ENCODE measurements around the gene C1orf167.
"Not testable (repeated sequence)": the region's sequence is repeated elsewhere in the genome, so short reads cannot be mapped to it uniquely, and the experiment has no call there.

Gene C1orf167

GRCh38 chr1:11803924-11804665 lies 42.1 kb downstream of the C1orf167 start:
- not testable (repeated sequence) for DNase-seq

DNA sequence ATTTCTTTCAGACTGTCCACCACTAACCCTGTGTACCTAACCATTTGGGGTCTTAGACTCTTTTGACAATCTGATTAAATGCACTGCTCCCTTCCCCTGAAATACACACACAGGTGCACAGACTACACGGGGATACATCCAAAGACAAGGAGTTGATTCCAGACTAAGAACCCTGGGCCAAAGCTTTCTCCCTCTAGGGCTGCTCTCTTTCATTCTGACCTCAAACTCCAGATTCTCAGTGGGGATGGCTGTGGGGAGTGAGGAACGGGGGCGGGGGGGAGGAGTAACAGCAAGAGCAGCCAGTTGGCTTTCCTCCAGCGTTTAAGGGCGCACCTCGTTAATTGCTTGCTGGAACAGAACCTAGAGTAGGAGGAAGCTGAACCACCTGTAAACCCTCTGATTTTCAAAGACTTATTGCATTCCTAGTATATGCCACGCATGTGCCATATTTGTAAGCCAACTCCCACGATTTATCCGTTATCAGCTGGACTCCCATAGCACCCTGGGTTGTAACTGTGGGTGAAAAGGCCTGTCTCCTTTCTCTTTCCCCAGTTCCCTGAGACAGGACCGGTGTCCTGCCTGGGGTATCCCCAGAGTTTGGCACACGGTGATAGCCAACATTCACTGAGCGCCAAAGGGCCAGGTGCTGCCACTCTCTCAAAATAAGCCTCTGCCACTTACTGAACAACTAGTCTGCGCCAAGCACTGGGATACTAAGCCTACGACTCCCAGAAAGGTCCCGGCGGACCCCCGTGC lies 42.9 kb downstream of the C1orf167 start:
- peak; percentile 5 to 46 (median 30) for DNase-seq

GRCh38 chr1:11805422-11806306 lies 43.7 kb downstream of the C1orf167 start, which contains the start of the genes CLCN6 and MTHFR:
CLCN6 (plus strand) TSS chr1:11806191; CDS start chr1:11806263, 72 bp downstream.
MTHFR (minus strand) TSS chr1:11805964; CDS start chr1:11803116, 2,848 bp downstream.
- DNase-seq = peak; percentile 95 to 98 (median 96)

DNA sequence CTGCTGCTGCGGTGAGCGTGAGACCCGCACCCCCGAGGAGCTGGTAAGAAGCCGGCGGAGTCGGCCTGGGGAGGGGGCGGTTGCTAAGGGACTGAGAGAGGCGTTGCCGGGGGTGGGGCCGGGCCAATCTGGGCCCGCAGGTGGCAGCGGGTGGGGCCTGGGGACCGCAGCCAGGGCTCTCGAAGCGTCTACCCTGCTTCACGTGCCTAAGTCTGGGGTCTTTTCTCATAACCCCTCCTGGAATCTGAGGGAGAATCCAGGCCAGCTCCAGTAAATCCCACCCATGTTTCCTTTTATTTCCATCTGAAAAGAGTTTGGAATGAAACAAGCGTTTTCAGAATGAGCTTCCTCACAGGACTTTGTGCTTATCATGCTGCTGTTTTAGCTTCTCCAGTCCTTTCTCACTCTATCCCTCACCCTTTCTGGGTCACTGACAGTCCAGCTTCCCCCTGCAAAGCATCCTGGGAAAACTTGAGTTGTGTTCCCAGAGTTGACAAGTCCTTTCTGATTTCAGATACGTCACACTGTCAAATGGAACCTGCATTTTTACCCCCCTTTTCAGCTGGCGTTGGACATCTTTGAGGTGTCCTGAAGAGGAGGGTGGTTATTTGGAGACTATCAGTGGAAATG lies 44.4 kb downstream of the C1orf167 start:
- peak in 1 of 6 experiments; percentile 25 for DNase-seq

DNA sequence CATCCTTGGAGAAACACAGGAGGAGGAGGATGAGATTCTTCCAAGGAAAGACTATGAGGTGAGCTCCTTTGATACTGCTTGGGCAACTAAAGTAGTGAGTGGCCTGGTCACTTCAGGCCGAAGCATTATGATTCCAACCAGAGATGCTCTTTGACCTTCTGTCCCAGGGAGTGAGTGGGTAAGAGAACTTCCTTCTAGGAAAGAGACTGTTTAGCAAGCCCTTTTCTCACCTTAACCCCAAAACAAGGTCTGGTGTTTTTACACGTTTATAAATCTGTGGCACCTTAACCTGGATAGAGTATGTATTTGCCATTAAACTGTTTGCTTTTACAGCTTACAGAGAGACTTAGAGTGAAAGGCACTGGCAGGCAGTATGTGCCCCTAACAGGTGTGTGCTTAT lies 45.1 kb downstream of the C1orf167 start:
- DNase-seq = no peak

- no peak for DNase-seq
These were observed 51.0 kb downstream of the C1orf167 start for GRCh38 chr1:11813021-11813420.

DNA sequence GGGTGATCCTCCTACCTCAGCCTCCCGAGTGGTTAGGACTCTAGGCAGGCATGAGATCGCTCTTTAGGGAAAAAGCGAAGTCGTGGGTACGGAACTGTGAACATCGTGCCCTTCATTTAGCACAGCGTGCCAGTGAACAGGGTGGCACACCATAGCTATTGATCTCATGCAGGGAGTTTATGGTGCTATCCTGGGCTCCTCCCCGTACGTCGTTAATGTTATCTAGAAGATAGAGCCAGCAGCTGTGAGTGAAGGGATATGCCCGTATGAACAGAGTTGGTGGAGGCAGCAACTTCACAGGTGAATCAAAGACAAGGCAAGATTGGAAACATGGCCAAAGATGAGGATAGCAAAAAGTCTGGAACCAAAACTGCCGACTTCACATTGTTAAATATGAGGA lies 55.2 kb downstream of the C1orf167 start:
- no peak for DNase-seq

DNA sequence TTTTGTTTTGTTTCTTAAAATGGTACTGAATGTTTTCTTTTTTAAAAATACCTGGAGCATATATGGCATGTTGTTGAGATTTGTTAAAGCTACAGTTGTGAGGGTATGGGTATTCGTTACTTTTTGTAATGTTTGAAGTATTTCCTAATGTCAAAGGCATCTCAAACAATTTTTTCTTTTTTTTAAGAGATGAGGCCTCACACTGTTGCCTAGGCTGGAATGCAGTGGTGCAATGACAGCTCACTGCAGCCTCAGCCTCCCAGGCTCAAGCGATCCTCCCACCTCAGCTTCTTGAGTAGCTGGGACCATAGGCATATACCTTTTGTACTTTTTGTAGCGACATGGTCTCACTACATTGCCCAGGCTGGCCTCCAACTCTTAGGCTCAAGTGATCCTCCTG lies 60.1 kb downstream of the C1orf167 start:
- DNase-seq = no peak

DNA sequence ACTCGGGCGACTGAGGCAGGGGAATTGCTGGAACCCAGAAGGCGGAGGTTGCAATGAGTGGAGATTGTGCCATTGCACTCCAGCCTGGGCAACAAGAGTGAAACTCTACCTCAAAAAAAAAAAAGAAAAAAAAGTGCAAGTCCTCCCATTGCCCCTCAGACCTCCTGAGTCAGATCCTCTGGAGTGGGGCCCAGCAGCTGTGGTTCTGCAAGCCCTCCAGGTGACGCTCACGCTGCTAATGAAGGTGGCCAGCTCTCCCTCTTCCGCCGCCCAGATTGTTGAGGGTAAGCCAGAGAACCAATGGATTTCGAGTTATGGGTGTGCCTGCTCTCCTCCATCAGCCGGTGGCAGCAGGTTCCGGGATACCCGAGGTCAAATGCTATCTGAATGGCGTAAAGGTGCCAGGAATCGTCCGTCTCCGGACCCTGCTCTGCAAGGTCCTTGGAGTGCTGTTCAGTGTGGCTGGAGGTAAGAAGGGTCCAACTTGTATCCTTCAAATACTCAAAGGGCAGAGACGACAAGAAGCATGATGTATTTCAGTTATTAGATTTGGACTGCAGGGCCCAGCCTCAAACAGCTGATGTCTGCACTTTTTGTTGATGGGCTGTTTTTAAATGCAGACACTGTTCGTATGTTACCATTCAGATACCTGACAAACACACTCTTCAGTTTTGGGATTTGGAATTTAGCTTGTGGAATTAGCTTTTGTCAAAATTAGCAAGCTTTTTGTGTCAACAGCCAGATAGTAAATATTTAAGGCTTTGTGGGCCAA lies 61.6 kb downstream of the C1orf167 start:
- DNase-seq = no peak

- no peak for DNase-seq
These were observed 63.1 kb downstream of the C1orf167 start for GRCh38 chr1:11825131-11825530.

DNA sequence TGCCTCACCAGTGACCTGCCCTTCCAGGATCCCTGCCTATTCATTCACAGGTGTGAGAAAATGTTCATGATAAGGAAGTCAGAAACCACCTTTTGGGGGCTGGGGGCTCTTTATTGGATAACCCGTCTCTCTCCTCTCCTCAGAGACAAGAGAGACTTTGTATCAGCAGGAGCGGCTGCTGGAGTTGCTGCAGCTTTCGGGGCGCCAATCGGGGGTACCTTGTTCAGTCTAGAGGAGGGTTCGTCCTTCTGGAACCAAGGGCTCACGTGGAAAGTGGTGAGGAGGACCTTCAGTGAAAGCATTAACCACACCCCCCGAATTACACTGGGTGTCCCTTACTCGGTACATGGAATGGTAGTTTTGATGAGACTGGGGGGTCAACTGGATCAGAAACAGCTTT lies 65.0 kb downstream of the C1orf167 start:
- DNase-seq = no peak

DNA sequence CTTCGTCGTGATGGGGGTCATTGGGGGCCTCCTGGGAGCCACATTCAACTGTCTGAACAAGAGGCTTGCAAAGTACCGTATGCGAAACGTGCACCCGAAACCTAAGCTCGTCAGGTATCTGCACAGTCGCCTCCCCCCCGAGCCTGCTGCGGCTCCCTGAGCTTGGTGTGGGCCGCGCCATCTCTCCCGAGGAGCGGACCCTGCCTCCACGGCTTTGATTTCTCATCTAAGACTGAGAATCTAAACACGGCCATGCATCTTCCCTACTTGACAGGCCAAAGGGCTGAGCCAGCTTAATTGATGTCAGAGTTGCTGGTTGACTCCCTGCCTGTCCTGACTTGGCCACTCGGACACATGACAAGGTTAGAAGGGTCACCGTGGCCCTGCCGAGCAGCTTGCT lies 66.5 kb downstream of the C1orf167 start:
- no peak for DNase-seq

DNA sequence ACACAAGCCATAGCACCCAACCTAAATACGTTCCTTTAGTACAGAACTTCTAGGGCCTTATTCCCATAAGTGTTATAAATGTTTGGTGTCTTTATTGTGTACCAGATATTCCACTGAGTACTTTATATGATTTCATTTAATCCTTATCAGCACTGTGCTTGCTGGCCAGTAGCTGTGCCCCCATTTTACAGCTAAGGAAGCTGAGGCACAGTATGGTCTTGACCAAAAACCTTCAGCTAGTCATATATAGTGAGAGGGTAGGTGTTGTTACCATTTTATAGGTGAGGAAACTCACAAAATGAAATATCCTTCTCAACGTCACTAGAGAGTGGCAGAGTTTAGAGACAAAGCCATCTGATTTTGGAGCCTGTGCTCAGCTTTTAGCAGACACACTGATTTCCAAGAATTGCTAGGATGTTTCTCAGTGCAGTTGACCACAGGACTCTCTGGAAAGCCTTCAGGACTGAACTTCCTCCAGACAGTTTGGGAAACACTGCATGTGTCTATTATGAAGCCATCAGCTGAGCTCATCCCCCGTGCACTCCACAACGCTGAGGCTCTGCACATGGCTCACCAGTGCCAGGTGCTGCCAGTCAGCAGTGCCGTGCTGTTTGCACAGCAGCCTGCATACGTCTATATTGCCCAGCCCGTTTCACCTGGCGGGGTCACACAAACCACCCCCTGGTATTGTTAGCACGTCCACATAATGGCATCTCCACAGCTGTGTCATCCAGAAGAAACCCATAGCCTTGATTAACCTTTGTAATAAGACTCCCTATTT lies 70.1 kb downstream of the C1orf167 start:
- DNase-seq = no peak

- DNase-seq = no peak
These were observed 71.5 kb downstream of the C1orf167 start for GRCh38 chr1:11833497-11833896.

DNA sequence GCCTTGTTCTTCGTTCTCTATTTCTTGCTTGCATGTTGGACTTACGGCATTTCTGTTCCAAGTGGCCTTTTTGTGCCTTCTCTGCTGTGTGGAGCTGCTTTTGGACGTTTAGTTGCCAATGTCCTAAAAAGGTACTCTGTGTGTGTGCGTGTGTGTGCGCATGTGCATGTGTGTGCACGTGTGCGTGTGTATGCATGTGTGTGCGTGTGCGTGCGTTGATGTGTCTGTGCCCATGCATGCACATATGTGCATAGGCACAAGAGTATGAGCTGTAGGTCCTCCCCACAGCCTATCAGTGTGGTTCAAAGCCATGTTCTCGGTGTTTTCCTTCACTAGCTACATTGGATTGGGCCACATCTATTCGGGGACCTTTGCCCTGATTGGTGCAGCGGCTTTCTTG lies 71.9 kb downstream of the C1orf167 start:
- DNase-seq = no peak

- DNase-seq = no peak
These were observed 73.6 kb downstream of the C1orf167 start for GRCh38 chr1:11835441-11836225.

DNA sequence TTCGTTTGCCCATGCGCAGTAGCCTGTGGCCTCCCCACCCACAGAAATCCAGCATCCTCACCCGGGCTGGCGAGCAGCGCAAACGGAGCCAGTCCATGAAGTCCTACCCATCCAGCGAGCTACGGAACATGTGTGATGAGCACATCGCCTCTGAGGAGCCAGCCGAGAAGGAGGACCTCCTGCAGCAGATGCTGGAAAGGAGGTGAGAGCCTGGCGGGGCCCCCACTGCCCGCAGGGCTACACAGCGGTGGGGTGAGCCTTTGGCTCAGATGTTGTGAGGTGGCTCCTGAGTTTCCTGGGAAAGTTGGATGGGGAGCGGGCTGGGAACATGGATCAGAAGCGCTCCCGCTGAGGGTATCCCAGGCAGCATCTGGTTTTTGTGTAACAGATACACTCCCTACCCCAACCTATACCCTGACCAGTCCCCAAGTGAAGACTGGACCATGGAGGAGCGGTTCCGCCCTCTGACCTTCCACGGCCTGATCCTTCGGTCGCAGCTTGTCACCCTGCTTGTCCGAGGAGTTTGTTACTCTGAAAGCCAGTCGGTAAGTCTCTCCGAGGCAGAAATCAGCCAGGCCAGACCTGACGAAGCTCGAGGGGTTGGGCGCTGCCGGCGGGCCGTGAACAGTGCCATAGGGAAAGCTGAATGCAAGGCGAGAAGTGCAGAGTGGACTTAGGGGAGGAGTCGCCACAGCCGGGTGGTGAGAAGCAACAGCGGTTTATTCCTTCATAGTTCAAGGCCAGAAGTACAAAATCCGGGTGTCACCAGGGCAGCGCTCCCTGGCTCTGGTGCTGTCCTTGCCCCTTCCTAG lies 75.2 kb downstream of the C1orf167 start:
- no peak for DNase-seq

DNA sequence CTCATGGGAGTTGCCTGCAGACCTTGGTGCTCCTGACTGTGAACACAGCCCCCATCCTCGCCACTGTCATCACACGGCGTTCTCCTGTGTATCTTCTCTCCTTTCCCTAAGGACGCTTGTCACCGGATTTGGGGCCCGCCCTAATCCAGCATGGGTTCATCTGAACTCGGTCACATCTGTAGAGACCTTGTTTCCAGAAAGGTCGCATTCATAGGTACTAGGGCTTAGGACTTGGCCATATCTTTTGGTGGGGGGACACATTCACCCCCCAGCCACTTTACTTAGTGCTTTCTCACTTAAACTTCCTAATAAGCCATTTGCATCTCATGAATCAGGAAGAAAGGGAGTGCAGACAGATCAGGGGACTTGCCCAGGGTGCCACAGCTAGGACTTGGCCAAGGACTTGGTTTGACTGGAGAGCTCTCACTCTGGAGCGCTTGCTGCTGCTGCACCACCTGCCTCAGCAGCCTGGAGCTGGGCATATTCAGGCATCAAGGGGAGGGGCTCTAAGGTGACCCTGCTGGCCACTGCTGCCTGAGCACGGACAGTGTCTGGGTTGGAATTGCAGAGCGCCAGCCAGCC lies 75.9 kb downstream of the C1orf167 start:
- no peak for DNase-seq
